Astrocyte (in vitro differentiated cells and primary cell): Measurements from ENCODE around the gene SMPDL3B. TPM values are rescaled to one million over a fixed set of nuclear protein-coding genes. Genes with fewer than 3 reads are reported as not detected.

Experiments
- DNase-seq: peaks from one replicate; pipeline ENCODE4 v3.0.0-alpha.2; 2010; ENCODE audit warnings: low read depth
- FAIRE-seq: peaks from 2 replicates; lab custom pipeline; 2011; peaks lifted over from hg19 to GRCh38; lab: Jason Lieb, UNC
- H2AFZ ChIP-seq: 2 replicates; pipeline ENCODE4 v1.6.0; 2012; ENCODE audit warnings: low read depth, low read length, inconsistent platforms
- H3K27ac ChIP-seq: 2 replicates; pipeline ENCODE4 v1.5.1; 2011; ENCODE audit warnings: low read depth, low read length, inconsistent platforms
- H3K27me3 ChIP-seq: 2 replicates; pipeline ENCODE4 v1.6.0; 2011; ENCODE audit warnings: low read length, inconsistent platforms; ENCODE audit not compliant: insufficient read depth
- H3K36me3 ChIP-seq: 2 replicates; pipeline ENCODE4 v1.5.1; 2011; ENCODE audit warnings: low read length, inconsistent platforms; ENCODE audit not compliant: insufficient read depth
- H3K4me1 ChIP-seq: 2 replicates; pipeline ENCODE4 v1.5.1; 2011; ENCODE audit warnings: low read length, inconsistent platforms; ENCODE audit not compliant: insufficient read depth
- H3K4me2 ChIP-seq: 2 replicates; pipeline ENCODE4 v1.6.0; 2012; ENCODE audit warnings: low read length, inconsistent platforms
- H3K4me3 ChIP-seq: 2 replicates; pipeline ENCODE4 v1.5.1; 2011; ENCODE audit warnings: low read depth, mild to moderate bottlenecking, low read length, inconsistent platforms; ENCODE audit not compliant: insufficient read depth
- H3K79me2 ChIP-seq: 2 replicates; pipeline ENCODE4 v1.6.0; 2012; ENCODE audit warnings: mild to moderate bottlenecking, low read length, inconsistent platforms; ENCODE audit not compliant: insufficient read depth
- H3K9ac ChIP-seq: 2 replicates; pipeline ENCODE4 v1.6.0; 2012; ENCODE audit warnings: mild to moderate bottlenecking, low read length, inconsistent platforms
- H3K9me3 ChIP-seq: 2 replicates; pipeline ENCODE4 v1.5.1; 2012; ENCODE audit warnings: low read depth, mild to moderate bottlenecking, low read length, inconsistent platforms; ENCODE audit not compliant: insufficient read depth
- H4K20me1 ChIP-seq: 2 replicates; pipeline ENCODE4 v1.6.0; 2012; ENCODE audit warnings: low read length, inconsistent platforms; ENCODE audit not compliant: insufficient read depth
- H3K27ac Mint-ChIP-seq: one replicate; pipeline ENCODE4 v1.8.0; 2021; ENCODE audit warnings: mild to moderate bottlenecking, mixed read lengths; ENCODE audit not compliant: unreplicated experiment
- H3K27me3 Mint-ChIP-seq: one replicate; pipeline ENCODE4 v1.8.0; 2021; ENCODE audit warnings: low read depth, mixed read lengths; ENCODE audit not compliant: unreplicated experiment
- H3K36me3 Mint-ChIP-seq: one replicate; pipeline ENCODE4 v1.8.0; 2021; ENCODE audit warnings: low read depth, mixed read lengths; ENCODE audit not compliant: unreplicated experiment
- H3K4me1 Mint-ChIP-seq: one replicate; pipeline ENCODE4 v1.8.0; 2021; ENCODE audit warnings: low read depth, mixed read lengths; ENCODE audit not compliant: unreplicated experiment
- H3K4me3 Mint-ChIP-seq: one replicate; pipeline ENCODE4 v1.8.0; 2021; ENCODE audit warnings: mild to moderate bottlenecking, moderate library complexity, mixed read lengths; ENCODE audit not compliant: unreplicated experiment
- H3K9me3 Mint-ChIP-seq: one replicate; pipeline ENCODE4 v1.8.0; 2021; ENCODE audit warnings: mild to moderate bottlenecking, mixed read lengths; ENCODE audit not compliant: unreplicated experiment
- EZH2 ChIP-seq: IDR thresholded peaks from 2 replicates; pipeline ENCODE4 v1.6.1; 2012; ENCODE audit warnings: mild to moderate bottlenecking, low read length, inconsistent platforms; ENCODE audit not compliant: insufficient read depth
- total RNA-seq: library from RNA; stranded (reverse); gene quantifications from 2 replicates; pipeline ENCODE4 v1.2.1, GENCODE V29; 2021
- TF ChIP-seq, protein P1 (sequence below): IDR thresholded peaks from 2 replicates; pipeline ENCODE4 v1.5.1; 2011; ENCODE audit warnings: low read depth, mild to moderate bottlenecking, inconsistent platforms, low read length, moderate library complexity; ENCODE audit not compliant: insufficient read depth

The SMPDL3B gene
- total RNA-seq, 1 donor from 2014 or later = 2.2 TPM

DNA sequence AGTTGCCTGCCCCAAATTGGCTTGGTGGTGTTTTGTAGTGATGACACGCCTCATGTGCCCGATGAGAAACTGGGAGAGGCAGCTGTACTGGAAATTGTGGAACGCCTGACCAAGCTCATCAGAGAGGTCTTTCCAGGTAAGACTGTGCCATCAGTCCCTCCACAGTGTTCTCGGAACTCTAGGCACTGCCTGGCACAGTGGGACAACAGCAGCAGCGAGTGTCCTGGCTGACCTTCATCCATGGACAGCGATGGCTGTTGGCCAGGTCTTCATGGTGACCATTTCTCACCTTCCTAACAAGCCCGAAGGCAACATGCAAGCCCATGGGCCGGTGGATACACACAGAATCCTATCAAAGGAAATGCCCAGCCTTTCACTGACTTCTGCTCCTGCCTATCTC lies 14.2 kb downstream of the SMPDL3B start:
- Histone ChIP-seq H3K36me3 (no peaks in the 10 kb centered on the region), H4K20me1 (no peaks in the 10 kb centered on the region), H3K9ac (no peak overlapping the region), H3K27ac (no peak overlapping the region), H3K79me2 (no peaks in the 10 kb centered on the region), H2AFZ (no peak overlapping the region), H3K4me2 (no peak overlapping the region), H3K4me3 (no peak overlapping the region), H3K27me3 (no peaks in the 10 kb centered on the region), H3K4me1 (no peaks in the 10 kb centered on the region), H3K9me3 (no peaks in the 10 kb centered on the region)
- FAIRE-seq = no peak
- no peaks in the 10 kb centered on the region for H3K36me3 Mint-ChIP-seq
- H3K9me3 Mint-ChIP-seq = peaks cover 2% of the 10 kb centered on the region
- peaks cover 6% of the 10 kb centered on the region for H3K27me3 Mint-ChIP-seq
- H3K4me1 Mint-ChIP-seq = no peaks in the 10 kb centered on the region
- no peak overlapping the region for H3K27ac Mint-ChIP-seq
- H3K4me3 Mint-ChIP-seq = no peak overlapping the region
- TF ChIP-seq, protein P1, sequence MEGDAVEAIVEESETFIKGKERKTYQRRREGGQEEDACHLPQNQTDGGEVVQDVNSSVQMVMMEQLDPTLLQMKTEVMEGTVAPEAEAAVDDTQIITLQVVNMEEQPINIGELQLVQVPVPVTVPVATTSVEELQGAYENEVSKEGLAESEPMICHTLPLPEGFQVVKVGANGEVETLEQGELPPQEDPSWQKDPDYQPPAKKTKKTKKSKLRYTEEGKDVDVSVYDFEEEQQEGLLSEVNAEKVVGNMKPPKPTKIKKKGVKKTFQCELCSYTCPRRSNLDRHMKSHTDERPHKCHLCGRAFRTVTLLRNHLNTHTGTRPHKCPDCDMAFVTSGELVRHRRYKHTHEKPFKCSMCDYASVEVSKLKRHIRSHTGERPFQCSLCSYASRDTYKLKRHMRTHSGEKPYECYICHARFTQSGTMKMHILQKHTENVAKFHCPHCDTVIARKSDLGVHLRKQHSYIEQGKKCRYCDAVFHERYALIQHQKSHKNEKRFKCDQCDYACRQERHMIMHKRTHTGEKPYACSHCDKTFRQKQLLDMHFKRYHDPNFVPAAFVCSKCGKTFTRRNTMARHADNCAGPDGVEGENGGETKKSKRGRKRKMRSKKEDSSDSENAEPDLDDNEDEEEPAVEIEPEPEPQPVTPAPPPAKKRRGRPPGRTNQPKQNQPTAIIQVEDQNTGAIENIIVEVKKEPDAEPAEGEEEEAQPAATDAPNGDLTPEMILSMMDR = no peak
- TF ChIP-seq EZH2 = no peak
- DNase-seq = no peak

DNA sequence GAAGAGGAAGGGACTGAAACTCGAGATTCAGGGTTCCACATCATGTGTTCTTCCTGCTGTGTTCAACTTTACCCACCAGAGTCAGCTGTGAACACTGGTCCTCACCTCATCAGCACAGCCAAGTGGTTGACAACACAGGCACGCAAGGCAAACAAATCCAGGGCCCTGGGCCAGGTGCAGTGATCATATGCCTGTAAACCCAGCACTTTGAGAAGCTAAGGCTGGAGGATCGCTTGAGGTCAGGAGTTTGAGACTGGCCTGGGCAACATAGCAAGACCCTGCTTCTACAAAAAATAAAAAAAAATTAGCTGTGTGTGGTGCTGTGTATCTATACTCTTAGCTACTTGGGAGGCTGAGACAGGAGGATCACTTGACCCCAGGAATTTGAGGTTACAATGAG lies 16.6 kb downstream of the SMPDL3B start:
- Histone ChIP-seq H2AFZ (no peak overlapping the region), H3K4me2 (no peak overlapping the region), H3K79me2 (no peaks in the 10 kb centered on the region), H3K36me3 (no peaks in the 10 kb centered on the region), H3K4me1 (no peaks in the 10 kb centered on the region), H3K27me3 (peaks cover 3% of the 10 kb centered on the region), H3K9ac (no peak overlapping the region), H3K27ac (no peak overlapping the region), H3K4me3 (no peak overlapping the region), H4K20me1 (no peaks in the 10 kb centered on the region), H3K9me3 (no peaks in the 10 kb centered on the region)
- TF ChIP-seq, protein P1 = no peak
- no peak for TF ChIP-seq EZH2
- Mint-ChIP-seq H3K9me3 (peaks cover 2% of the 10 kb centered on the region), H3K27ac (no peak overlapping the region), H3K27me3 (peaks cover 18% of the 10 kb centered on the region), H3K4me1 (no peaks in the 10 kb centered on the region), H3K36me3 (peaks cover 2% of the 10 kb centered on the region), H3K4me3 (no peak overlapping the region)
- no peak for DNase-seq
- no peak for FAIRE-seq

DNA sequence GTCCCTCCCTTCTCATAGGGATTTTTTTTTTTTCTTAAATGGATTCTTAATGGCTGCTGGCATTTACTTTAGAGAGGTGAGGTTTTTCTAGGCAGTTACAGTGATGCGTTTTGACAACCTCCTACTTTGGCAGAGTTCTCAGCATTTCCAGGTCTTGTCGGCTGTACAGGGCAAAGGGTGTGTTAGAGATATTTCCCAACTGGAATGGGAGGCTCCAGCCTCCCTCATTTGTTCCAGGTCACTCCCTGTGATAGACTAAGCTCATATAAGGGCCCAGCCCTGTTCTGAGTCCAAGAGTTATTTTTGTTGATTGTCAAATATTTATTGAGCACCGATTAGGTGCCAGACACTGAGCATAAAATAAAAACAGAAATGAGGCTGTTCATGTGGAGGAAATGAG lies 17.3 kb downstream of the SMPDL3B start:
- Mint-ChIP-seq H3K36me3 (peaks cover 2% of the 10 kb centered on the region), H3K27ac (no peak overlapping the region), H3K27me3 (peaks cover 25% of the 10 kb centered on the region), H3K4me1 (no peaks in the 10 kb centered on the region), H3K4me3 (no peak overlapping the region), H3K9me3 (peaks cover 2% of the 10 kb centered on the region)
- Histone ChIP-seq H3K27me3 (peaks cover 3% of the 10 kb centered on the region), H2AFZ (no peak overlapping the region), H3K36me3 (no peaks in the 10 kb centered on the region), H3K9ac (no peak overlapping the region), H3K9me3 (no peaks in the 10 kb centered on the region), H3K4me1 (no peaks in the 10 kb centered on the region), H4K20me1 (no peaks in the 10 kb centered on the region), H3K4me3 (no peak overlapping the region), H3K27ac (no peak overlapping the region), H3K79me2 (no peaks in the 10 kb centered on the region), H3K4me2 (no peak overlapping the region)
- FAIRE-seq (no peak), DNase-seq (no peak)
- no peak for TF ChIP-seq EZH2
- TF ChIP-seq, protein P1 = no peak
